ENCODE measurements around the gene OR4N2.

GRCh38 chr14:19801118-19801464, 2.5 kb upstream of the OR4N2 start:
- TF ChIP-seq CTCF (IDR thresholded peaks at IDR 0.05; ENCODE audit: low read length) = no peak
- TF ChIP-seq EZH2 (optimal IDR thresholded peaks at IDR 0.05; ENCODE audit: low read depth, low read length) = no peak
- TF ChIP-seq EZH2phosphoT487 (IDR thresholded peaks at IDR 0.05; ENCODE audit: low read length) = no peak

All from MM.1S (cell line).